GM18517 (cell line): ENCODE measurements around the gene C4B.
"Not testable (repeated sequence)": the region's sequence is repeated elsewhere in the genome, so short reads cannot be mapped to it uniquely, and the experiment has no call there.

Source experiments
- ATAC-seq: cut with Tn5 transposase; IDR thresholded peaks from one replicate; pipeline ENCODE4 v1.9.1; 2021; ENCODE audit warnings: mild to moderate bottlenecking, moderate library complexity; ENCODE audit not compliant: unreplicated experiment

Gene C4B

DNA sequence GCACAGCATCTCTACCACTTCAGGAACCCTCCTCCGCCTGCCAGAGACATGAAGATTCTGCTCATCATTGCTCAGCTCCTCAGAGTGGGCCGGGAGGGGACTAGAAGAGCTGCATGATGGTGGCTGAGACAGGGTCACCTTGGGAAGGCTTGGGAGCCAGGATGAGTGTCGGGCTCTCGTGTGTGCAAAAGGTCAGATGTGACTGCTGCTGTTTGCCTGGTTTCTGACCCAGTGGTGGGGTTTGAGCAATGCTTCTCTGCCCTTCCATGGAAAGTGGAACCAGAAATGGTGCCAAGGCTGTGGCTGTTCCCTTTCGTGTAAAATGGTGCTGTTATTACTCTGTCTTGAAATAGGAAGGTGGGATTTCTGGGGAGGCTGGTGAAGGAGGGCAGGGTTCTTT is 33.6 kb upstream of the C4B start:
- ATAC-seq, result not testable (repeated sequence)

DNA sequence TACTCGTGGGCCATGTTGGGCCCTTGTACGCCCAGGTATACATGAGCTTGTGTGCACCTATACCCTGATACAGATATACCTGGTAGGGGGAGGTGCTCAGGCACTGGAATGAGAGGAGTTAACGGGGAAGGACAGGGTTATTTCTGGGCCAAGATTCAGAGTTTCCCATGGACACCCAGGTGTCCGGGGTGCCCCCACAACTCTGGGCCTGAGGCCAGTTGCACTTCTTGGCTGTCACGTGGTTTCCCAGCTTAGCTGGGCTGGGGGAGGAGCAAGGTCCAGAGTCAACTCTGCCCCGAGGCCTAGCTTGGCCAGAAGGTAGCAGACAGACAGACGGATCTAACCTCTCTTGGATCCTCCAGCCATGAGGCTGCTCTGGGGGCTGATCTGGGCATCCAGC is 32.9 kb upstream of the C4B start, which contains the start of gene C4A:
TSS of gene C4A (plus strand) at position 314 of the 400 bp plus-strand sequence. CDS start at position 365, 51 bp downstream.
- not testable (repeated sequence) for ATAC-seq

DNA sequence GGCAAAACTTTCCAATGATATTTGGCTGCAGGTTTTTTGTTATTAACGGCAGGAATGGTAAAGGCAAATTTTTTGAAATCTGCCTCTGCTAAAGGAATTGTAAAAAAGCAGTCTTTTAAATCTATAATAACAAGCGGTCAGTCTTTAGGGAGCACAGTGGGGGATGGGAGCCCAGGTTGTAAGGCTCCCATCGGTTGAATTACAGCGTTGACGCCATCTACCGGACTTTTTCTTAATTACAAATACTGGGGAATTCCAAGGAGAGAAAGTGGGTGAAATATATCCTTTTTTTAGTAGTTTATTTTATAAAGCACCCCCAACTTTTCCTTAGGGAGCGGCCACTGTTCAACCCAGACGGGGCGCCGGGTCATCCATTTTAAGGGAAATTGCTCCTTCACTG is 25.2 kb upstream of the C4B start:
- not testable (repeated sequence) for ATAC-seq

DNA sequence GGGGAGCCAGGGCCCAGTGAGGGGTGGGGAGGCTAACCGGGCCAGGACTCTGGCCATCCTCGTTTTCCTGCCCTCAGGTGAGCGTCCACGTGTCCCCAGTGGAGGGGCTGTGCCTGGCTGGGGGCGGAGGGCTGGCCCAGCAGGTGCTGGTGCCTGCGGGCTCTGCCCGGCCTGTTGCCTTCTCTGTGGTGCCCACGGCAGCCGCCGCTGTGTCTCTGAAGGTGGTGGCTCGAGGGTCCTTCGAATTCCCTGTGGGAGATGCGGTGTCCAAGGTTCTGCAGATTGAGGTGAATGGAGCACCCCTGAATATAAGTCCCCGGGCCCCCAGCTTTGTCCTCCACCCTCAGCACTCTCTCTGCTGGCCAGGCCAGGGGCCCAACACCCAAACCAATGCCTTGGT is 20.2 kb upstream of the C4B start:
- not testable (repeated sequence) for ATAC-seq

DNA sequence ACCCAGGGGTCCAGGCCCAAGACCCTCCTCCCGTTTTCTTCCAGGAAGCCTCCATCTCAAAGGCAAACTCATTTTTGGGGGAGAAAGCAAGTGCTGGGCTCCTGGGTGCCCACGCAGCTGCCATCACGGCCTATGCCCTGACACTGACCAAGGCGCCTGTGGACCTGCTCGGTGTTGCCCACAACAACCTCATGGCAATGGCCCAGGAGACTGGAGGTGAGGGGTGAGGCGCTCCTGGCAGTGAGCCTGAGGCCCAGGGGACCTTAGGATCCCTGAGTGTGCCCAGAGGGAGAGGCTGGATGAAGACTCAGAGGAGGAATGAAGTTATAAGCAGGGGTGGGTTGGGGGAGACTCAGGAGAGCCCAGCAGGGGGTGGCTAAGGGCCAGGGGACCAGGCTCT is 18.2 kb upstream of the C4B start:
- not testable (repeated sequence) for ATAC-seq

DNA sequence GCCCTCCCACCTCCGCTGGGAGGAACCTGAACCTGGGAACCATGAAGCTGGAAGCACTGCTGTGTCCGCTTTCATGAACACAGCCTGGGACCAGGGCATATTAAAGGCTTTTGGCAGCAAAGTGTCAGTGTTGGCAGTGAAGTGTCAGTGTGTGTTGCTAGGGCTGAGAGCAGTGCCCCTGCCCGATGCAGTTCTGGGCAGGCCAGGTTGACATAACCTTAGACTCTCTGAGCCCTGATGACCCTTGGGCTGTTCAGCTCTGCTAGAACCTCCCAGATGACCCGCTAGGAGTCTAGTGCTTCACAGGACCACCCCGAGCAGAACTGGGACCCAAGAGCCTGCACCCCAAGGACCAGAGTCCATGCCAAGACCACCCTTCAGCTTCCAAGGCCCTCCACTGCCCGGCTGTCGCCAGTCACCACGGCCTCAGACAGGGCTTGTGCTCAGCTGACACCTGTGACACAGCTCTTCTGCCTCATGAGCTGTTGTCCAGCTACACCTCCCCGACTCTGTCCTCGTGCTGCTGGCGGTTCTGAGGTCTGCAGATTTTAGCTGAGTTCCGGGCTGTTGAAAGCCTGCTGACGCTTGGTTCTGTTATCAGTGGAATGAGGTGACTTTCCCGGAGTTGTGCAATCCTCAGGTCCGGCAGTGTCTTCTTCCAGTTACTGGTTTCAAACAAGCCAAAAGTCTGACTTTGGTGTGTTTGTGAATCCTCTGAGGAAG is 11.9 kb upstream of the C4B start:
- not testable (repeated sequence) for ATAC-seq

DNA sequence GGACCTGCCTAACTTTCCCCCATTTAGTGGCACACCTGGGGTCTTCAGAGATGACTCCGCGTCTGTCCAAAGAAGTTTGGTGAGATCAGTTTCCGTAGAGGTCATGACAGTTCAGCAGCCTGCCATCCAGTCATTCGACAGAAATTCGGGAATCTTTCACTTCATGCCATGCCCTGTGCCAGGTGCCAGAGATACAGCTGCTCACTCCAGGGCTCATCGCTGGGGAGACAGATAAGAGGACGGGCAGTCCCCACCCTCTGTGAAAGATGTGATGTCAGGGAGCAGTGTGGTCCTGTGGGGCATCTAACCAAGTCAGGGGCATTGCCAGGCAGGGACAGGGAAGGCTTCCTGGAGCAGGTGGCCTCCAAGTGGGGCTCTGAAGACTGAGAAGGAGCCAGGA is 11.3 kb upstream of the C4B start:
- ATAC-seq, result not testable (repeated sequence)

DNA sequence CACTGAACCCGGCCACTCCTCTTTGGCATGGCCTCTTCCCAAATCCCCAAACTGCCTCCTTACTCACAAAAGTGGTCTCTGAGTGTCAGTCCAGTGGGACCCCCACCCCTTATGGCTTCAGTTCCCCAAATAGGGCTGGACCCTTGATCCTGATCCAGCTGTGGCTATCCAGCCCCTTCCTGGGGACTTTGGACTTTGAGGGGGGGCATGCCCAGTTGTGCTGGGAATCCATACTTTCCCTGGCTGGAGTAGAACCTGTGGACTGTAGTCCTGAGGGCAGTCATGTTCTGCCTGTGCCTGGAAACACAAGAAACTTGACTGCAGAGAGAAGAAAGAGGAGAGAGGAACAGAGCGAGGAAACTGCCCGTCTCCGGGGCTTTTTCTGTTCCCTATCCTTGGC is 10.2 kb upstream of the C4B start:
- ATAC-seq, result not testable (repeated sequence)

DNA sequence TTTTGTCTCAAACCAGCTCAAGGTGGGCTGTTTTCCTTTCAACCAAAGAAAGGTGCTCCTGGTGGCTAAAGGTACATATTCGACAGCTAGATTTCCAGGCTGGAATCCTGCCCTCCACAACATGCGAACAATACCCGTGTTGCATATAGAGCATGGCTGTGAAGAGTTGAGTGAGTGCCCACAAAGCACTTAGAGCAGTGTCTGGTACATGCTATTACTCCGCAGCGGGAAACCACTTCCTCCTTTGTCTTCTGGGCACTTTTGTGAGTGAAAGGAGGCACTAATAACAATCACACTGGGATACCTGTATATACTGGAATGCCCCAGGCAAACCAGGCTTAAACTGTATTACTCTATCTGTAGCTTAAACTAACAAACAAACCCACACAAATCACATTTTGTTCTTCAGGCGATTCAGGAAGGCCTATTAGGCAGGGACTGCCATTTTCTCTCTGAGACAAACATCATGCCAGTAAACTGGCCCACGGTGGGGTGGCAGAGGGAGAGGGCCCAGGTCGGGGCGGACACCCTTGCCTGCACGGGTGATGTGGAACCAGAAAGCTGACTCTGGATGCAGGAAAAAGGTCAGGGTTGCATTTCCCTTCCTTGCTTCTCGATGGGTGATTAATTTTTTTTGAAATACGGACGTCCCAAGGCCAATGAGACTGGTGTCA is 9.6 kb upstream of the C4B start:
- not testable (repeated sequence) for ATAC-seq

DNA sequence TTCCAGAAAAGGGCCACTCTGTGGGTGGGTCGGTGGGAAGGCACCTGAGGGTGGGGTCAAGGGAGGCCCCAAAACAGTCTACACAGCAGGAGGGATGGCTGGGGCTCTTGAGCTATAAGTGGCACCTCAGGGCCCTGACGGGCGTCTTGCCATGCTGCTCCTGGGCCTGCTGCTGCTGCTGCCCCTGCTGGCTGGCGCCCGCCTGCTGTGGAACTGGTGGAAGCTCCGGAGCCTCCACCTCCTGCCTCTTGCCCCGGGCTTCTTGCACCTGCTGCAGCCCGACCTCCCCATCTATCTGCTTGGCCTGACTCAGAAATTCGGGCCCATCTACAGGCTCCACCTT is 9.1 kb upstream of the C4B start:
- not testable (repeated sequence) for ATAC-seq

DNA sequence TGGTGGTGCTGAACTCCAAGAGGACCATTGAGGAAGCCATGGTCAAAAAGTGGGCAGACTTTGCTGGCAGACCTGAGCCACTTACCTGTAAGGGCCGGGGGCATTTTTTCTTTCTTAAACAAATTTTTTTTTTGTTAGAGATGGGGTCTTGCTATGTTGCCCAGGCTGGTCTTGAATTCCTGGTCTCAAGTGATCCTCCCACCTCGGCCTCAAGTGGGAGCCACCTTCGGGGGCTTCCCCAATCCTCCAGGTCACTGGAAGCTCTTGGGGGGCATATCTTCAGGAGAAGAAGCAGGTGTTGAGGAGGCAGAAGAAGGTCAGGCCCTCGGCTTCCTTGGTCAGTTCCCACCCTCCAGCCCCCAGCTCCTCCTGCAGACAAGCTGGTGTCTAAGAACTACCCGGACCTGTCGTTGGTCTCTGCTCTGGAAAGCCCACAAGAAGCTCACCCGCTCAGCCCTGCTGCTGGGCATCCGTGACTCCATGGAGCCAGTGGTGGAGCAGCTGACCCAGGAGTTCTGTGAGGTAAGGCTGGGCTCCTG is 8.5 kb upstream of the C4B start:
- ATAC-seq, result not testable (repeated sequence)

DNA sequence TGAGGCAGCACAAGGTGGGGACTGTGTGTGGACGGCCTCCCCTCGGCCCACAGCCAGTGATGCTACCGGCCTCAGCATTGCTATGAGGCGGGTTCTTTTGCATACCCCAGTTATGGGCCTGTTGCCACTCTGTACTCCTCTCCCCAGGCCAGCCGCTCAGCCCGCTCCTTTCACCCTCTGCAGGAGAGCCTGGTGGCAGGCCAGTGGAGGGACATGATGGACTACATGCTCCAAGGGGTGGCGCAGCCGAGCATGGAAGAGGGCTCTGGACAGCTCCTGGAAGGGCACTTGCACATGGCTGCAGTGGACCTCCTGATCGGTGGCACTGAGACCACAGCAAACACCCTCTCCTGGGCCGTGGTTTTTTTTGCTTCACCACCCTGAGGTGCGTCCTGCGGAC is 7.5 kb upstream of the C4B start:
- not testable (repeated sequence) for ATAC-seq

DNA sequence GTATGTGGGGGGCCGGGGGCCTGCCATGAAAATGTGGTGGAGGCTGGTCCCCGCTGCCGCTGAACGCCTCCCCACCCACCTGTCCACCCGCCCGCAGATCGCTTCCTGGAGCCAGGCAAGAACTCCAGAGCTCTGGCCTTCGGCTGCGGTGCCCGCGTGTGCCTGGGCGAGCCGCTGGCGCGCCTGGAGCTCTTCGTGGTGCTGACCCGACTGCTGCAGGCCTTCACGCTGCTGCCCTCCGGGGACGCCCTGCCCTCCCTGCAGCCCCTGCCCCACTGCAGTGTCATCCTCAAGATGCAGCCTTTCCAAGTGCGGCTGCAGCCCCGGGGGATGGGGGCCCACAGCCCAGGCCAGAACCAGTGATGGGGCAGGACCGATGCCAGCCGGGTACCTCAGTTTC is 6.6 kb upstream of the C4B start:
- ATAC-seq, result not testable (repeated sequence)

DNA sequence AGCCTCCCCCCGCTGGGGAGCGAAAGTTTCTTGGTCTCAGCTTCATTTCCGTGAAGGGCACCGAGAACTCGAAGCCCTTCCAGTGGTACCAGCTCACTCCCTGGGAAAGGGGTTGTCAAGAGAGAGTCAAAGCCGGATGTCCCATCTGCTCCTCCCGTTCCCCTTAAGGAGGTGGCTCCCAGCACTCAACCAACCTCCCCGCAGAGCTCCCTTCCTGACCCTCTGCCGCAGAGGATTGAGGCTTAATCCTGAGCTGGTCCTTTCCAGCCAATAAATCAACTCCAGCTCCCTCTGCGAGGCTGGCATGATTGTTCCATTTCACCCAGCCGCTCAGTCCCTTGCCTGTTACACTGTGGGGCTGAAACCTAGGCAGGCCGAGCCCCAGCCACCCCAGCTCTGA is 6.0 kb upstream of the C4B start:
- ATAC-seq, result not testable (repeated sequence)

DNA sequence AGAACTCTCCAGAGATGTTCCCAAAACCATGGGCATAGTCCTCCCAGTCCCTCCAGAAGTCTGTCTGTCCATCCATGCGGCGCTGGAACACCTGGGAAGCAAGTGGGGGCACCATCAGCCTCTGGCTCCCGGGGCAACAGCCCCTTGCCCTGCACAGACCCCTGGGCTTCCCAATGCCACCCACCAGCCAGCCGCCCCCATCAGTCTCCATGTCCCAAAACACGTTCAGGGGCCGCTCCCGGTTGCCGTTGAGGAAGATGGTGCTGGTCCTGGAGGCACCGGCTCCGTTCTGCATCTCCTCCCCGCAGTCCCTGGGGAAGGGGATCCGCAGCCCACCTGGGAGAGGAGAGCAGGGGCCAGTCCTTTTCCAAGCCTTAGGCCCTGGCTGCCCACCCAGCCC is 5.1 kb upstream of the C4B start:
- not testable (repeated sequence) for ATAC-seq

DNA sequence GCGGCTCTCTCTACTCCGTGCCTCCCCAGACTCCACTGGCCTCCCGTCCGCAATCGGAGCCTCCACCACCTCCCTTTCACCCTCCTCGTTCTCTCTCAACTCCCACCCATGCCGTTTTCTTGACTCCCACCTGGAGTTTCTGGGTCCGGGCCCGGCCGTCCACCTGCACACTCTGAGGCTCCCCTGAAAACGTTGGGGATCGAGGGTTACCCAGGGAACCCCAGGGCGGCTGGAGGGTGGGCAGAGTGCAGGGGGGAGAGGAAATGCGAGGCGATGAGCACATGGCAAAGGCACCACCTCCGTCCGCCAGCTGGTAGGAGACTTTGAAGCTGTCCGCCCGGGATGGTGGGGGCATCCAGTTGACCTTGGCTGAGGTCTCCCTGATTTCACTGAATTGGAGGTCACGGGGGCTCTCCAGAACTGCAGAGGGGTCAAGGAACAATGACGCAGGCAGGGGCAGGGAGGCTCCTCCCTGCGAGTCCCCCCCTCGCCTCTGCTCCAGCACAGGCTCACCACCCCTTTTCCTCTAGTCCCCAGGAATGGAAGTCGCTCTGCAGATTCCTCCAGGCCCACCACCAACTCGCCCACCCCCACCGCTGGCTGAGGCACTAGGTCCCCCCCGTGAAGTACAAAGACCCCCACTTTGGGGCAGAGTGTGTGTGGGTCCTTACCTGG is 3.6 kb upstream of the C4B start:
- not testable (repeated sequence) for ATAC-seq

DNA sequence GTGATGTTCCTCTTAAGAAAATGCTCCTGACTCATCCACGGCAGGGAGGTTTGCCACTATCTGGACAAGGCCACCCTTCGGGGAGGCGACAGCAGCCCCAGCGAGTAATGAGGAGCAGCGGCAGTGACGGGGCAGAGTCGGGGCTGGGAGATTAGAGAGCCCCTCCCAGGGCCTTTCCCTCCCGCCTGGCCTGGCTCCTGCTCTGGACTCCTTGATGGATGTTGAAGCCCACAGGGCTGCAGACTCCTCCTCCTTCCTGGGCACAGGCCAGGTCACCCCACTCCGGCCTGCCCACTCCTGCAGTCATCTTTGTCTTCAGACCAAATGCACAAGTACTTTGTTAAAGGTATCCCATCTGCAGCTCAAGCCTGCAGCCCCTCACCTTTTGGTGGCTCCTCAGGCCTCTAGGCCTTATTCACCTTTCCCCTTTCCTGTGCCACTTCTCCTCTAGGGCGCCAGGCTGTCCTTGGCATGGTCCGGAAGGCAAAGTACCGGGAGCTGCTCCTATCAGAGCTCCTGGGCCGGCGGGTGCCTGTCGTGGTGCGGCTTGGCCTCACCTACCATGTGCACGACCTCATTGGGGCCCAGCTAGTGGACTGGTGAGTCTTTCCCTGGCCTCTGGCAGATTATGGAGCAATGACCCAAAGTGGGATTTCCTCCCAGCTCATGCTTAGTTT is 1.5 kb upstream of the C4B start:
- not testable (repeated sequence) for ATAC-seq

DNA sequence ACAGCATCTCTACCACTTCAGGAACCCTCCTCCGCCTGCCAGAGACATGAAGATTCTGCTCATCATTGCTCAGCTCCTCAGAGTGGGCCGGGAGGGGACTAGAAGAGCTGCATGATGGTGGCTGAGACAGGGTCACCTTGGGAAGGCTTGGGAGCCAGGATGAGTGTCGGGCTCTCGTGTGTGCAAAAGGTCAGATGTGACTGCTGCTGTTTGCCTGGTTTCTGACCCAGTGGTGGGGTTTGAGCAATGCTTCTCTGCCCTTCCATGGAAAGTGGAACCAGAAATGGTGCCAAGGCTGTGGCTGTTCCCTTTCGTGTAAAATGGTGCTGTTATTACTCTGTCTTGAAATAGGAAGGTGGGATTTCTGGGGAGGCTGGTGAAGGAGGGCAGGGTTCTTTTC is 857 bp upstream of the C4B start:
- not testable (repeated sequence) for ATAC-seq

DNA sequence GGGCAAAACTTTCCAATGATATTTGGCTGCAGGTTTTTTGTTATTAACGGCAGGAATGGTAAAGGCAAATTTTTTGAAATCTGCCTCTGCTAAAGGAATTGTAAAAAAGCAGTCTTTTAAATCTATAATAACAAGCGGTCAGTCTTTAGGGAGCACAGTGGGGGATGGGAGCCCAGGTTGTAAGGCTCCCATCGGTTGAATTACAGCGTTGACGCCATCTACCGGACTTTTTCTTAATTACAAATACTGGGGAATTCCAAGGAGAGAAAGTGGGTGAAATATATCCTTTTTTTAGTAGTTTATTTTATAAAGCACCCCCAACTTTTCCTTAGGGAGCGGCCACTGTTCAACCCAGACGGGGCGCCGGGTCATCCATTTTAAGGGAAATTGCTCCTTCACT is 7.5 kb downstream of the C4B start:
- not testable (repeated sequence) for ATAC-seq

DNA sequence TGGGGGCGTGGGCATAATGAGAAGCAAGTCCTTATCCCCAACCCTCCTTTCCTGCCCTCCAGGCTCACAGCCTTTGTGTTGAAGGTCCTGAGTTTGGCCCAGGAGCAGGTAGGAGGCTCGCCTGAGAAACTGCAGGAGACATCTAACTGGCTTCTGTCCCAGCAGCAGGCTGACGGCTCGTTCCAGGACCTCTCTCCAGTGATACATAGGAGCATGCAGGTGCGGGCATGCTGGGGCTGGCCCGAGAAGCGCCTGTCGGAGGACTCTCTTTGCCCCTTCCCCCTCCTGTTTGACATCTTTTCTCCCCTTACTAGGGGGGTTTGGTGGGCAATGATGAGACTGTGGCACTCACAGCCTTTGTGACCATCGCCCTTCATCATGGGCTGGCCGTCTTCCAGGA is 14.0 kb downstream of the C4B start:
- not testable (repeated sequence) for ATAC-seq

DNA sequence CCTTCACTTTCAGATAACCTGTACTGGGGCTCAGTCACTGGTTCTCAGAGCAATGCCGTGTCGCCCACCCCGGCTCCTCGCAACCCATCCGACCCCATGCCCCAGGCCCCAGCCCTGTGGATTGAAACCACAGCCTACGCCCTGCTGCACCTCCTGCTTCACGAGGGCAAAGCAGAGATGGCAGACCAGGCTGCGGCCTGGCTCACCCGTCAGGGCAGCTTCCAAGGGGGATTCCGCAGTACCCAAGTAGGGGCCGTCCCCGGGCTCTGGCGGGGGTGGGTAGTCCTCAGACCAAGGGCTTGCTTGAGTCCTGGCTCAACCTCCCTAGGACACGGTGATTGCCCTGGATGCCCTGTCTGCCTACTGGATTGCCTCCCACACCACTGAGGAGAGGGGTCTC is 15.0 kb downstream of the C4B start:
- ATAC-seq, result not testable (repeated sequence)
